Measurements from ENCODE around the gene MARCHF11. TPM values are rescaled to one million over a fixed set of nuclear protein-coding genes. Genes with fewer than 3 reads are reported as not detected.

Gene MARCHF11
- total RNA-seq, 2 donors from 2014 or later: not detected

GRCh38 chr5:16074358-16074757 lies 105.2 kb downstream of the MARCHF11 start:
- no peak overlapping the region for H3K27ac ChIP-seq
- DNase-seq (ENCODE audit: low spot score) (no peak), ATAC-seq (ENCODE audit: insufficient number of reproducible peaks, low FRiP score, low read depth) (no peak)
- no peak overlapping the region for H3K4me3 ChIP-seq
- no peaks in the 10 kb centered on the region for H3K36me3 ChIP-seq
- no peak for TF ChIP-seq CTCF (IDR thresholded peaks at IDR 0.05)
- no peaks in the 10 kb centered on the region for H3K9me3 ChIP-seq
- H3K27me3 ChIP-seq (replicated peaks; ENCODE audit: insufficient read depth): no peaks in the 10 kb centered on the region
- H3K4me1 ChIP-seq (ENCODE audit: control insufficient read depth in 1 of 2, low read depth in 2 of 2): no peaks in the 10 kb centered on the region

GRCh38 chr5:16072616-16073015 lies 107.0 kb downstream of the MARCHF11 start:
- no peaks in the 10 kb centered on the region for H3K27me3 ChIP-seq (replicated peaks; ENCODE audit: insufficient read depth)
- ATAC-seq (ENCODE audit: insufficient number of reproducible peaks, low FRiP score, low read depth) (no peak), DNase-seq (ENCODE audit: low spot score) (no peak)
- H3K4me3 ChIP-seq: no peak overlapping the region
- no peaks in the 10 kb centered on the region for H3K9me3 ChIP-seq
- no peak overlapping the region for H3K27ac ChIP-seq
- no peaks in the 10 kb centered on the region for H3K4me1 ChIP-seq (ENCODE audit: control insufficient read depth in 1 of 2, low read depth in 2 of 2)
- no peak for TF ChIP-seq CTCF (IDR thresholded peaks at IDR 0.05)
- H3K36me3 ChIP-seq: no peaks in the 10 kb centered on the region

GRCh38 chr5:16067415-16067814 lies 112.2 kb downstream of the MARCHF11 start:
- TF ChIP-seq CTCF (IDR thresholded peaks at IDR 0.05): no peak
- ATAC-seq (ENCODE audit: insufficient number of reproducible peaks, low FRiP score, low read depth) (no peak), DNase-seq (ENCODE audit: low spot score) (no peak)
- H3K36me3 ChIP-seq: no peaks in the 10 kb centered on the region
- H3K4me1 ChIP-seq (ENCODE audit: control insufficient read depth in 1 of 2, low read depth in 2 of 2): no peaks in the 10 kb centered on the region
- H3K9me3 ChIP-seq: no peaks in the 10 kb centered on the region
- no peaks in the 10 kb centered on the region for H3K27me3 ChIP-seq (replicated peaks; ENCODE audit: insufficient read depth)
- no peak overlapping the region for H3K27ac ChIP-seq
- H3K4me3 ChIP-seq: no peak overlapping the region

- H3K36me3 ChIP-seq: no peaks in the 10 kb centered on the region
- ATAC-seq (ENCODE audit: insufficient number of reproducible peaks, low FRiP score, low read depth) (no peak), DNase-seq (ENCODE audit: low spot score) (no peak)
- H3K27ac ChIP-seq: no peak overlapping the region
- H3K4me1 ChIP-seq (ENCODE audit: control insufficient read depth in 1 of 2, low read depth in 2 of 2): no peaks in the 10 kb centered on the region
- TF ChIP-seq CTCF (IDR thresholded peaks at IDR 0.05): no peak
- no peaks in the 10 kb centered on the region for H3K9me3 ChIP-seq
- H3K4me3 ChIP-seq: no peak overlapping the region
- H3K27me3 ChIP-seq (replicated peaks; ENCODE audit: insufficient read depth): no peaks in the 10 kb centered on the region
Measured at GRCh38 chr5:16066810-16067209, 112.8 kb downstream of the MARCHF11 start.

GRCh38 chr5:16066320-16066719 lies 113.3 kb downstream of the MARCHF11 start:
- ATAC-seq (ENCODE audit: insufficient number of reproducible peaks, low FRiP score, low read depth): no peak
- no peak for DNase-seq (ENCODE audit: low spot score)
- no peaks in the 10 kb centered on the region for H3K27me3 ChIP-seq (replicated peaks; ENCODE audit: insufficient read depth)
- no peak overlapping the region for H3K27ac ChIP-seq
- H3K4me1 ChIP-seq (ENCODE audit: control insufficient read depth in 1 of 2, low read depth in 2 of 2): no peaks in the 10 kb centered on the region
- TF ChIP-seq CTCF (IDR thresholded peaks at IDR 0.05): no peak
- no peak overlapping the region for H3K4me3 ChIP-seq
- no peaks in the 10 kb centered on the region for H3K9me3 ChIP-seq
- H3K36me3 ChIP-seq: no peaks in the 10 kb centered on the region
